Neural progenitor cell (in vitro differentiated cells): Measurements from ENCODE around the gene BRAT1. TPM values are rescaled to one million over a fixed set of nuclear protein-coding genes. Genes with fewer than 3 reads are reported as not detected.

Experiments
- DNase-seq: peaks from one replicate; pipeline ENCODE4 v3.0.0-alpha.2; 2016; ENCODE audit warnings: low spot score
- H2AFZ ChIP-seq: fragments of 200-600 bp; sonication (generic); replicated peaks from 2 replicates; pipeline ENCODE4 v1.6.1; 2016; ENCODE audit warnings: antibody characterized with exemption
- H3F3A ChIP-seq: fragments of 200-600 bp; sonication (generic); 2 replicates; pipeline ENCODE4 v1.6.1; 2016; ENCODE audit warnings: antibody characterized with exemption, low read depth
- H3K27ac ChIP-seq: fragments of 200-600 bp; sonication (generic); 2 replicates; pipeline ENCODE4 v1.5.1; 2016; ENCODE audit warnings: mild to moderate bottlenecking
- H3K27me3 ChIP-seq: fragments of 200-600 bp; sonication (generic); 2 replicates; pipeline ENCODE4 v1.6.1; 2016; ENCODE audit warnings: mild to moderate bottlenecking, moderate library complexity
- H3K36me3 ChIP-seq: fragments of 200-600 bp; sonication (generic); 2 replicates; pipeline ENCODE4 v1.5.1; 2016
- H3K4me1 ChIP-seq: fragments of 200-600 bp; sonication (generic); 2 replicates; pipeline ENCODE4 v1.6.1; 2016; ENCODE audit warnings: mixed run types
- H3K4me2 ChIP-seq: fragments of 200-600 bp; sonication (generic); 2 replicates; pipeline ENCODE4 v1.6.1; 2016
- H3K4me3 ChIP-seq: fragments of 200-600 bp; sonication (generic); 2 replicates; pipeline ENCODE4 v1.5.1; 2016
- H3K79me2 ChIP-seq: fragments of 200-600 bp; sonication (generic); 2 replicates; pipeline ENCODE4 v1.6.1; 2016; ENCODE audit warnings: low read depth
- H3K9ac ChIP-seq: fragments of 200-600 bp; sonication (generic); 2 replicates; pipeline ENCODE4 v1.6.1; 2016
- H3K9me3 ChIP-seq: fragments of 200-600 bp; sonication (generic); 2 replicates; pipeline ENCODE4 v1.5.1; 2016; ENCODE audit warnings: low read depth
- H4K20me1 ChIP-seq: fragments of 200-600 bp; sonication (generic); 2 replicates; pipeline ENCODE4 v1.6.1; 2016; ENCODE audit warnings: low read depth
- H3K27ac Mint-ChIP-seq: 3 replicates; pipeline ENCODE4 v1.8.0; 2021; ENCODE audit warnings: mixed read lengths
- H3K27me3 Mint-ChIP-seq: 2 replicates; pipeline ENCODE4 v1.8.0; 2022; ENCODE audit warnings: low read depth, mild to moderate bottlenecking, inconsistent platforms, moderate library complexity, mixed read lengths; ENCODE audit not compliant: insufficient read depth
- H3K36me3 Mint-ChIP-seq: 3 replicates; pipeline ENCODE4 v1.8.0; 2021; ENCODE audit warnings: mixed read lengths
- H3K4me1 Mint-ChIP-seq: 3 replicates; pipeline ENCODE4 v1.8.0; 2021; ENCODE audit warnings: mixed read lengths
- H3K4me3 Mint-ChIP-seq: 3 replicates; pipeline ENCODE4 v1.8.0; 2021; ENCODE audit warnings: mild to moderate bottlenecking, moderate library complexity, mixed read lengths
- H3K9me3 Mint-ChIP-seq: 3 replicates; pipeline ENCODE4 v1.8.0; 2020; ENCODE audit warnings: mixed read lengths
- CTCF ChIP-seq: fragments of 200-600 bp; sonication (generic); IDR thresholded peaks from 2 replicates; pipeline ENCODE4 v1.5.1; 2017; ENCODE audit warnings: antibody characterized with exemption, mild to moderate bottlenecking
- EZH2 ChIP-seq: fragments of 200-600 bp; sonication (generic); IDR thresholded peaks from 2 replicates; pipeline ENCODE4 v1.6.1; 2017; ENCODE audit warnings: antibody characterized with exemption, mild to moderate bottlenecking, moderate library complexity
- EZH2phosphoT487 ChIP-seq: fragments of 200-600 bp; sonication (generic); IDR thresholded peaks from 2 replicates; pipeline ENCODE4 v1.6.1; 2017; ENCODE audit warnings: antibody characterized with exemption
- total RNA-seq: library from RNA; depleted of rRNA; stranded (reverse); fragments of >200 nt; gene quantifications from 2 replicates; pipeline ENCODE4 v1.2.3, GENCODE V29; 2015; ENCODE audit warnings: low replicate concordance

Gene BRAT1
- total RNA-seq, 1 donor from 2014 or later = 9.3 TPM

- Histone ChIP-seq H3K79me2 (no peaks in the 10 kb centered on the region), H3K4me2 (peak overlapping the region; percentile 38), H3K9me3 (no peaks in the 10 kb centered on the region), H3F3A (peaks cover 7% of the 10 kb centered on the region), H2AFZ (no peak overlapping the region), H3K27ac (no peak overlapping the region), H3K9ac (no peak overlapping the region), H3K4me3 (no peak overlapping the region), H4K20me1 (peaks cover 6% of the 10 kb centered on the region), H3K27me3 (no peaks in the 10 kb centered on the region), H3K4me1 (peaks cover 9% of the 10 kb centered on the region), H3K36me3 (no peaks in the 10 kb centered on the region)
- H3K27ac Mint-ChIP-seq = peak overlapping the region; percentile 60
- H3K36me3 Mint-ChIP-seq = peaks cover 21% of the 10 kb centered on the region
- H3K4me3 Mint-ChIP-seq = no peak overlapping the region
- no peak for DNase-seq
- TF ChIP-seq EZH2phosphoT487 (no peak), CTCF (no peak), EZH2 (no peak)
- H3K4me1 Mint-ChIP-seq = peaks cover 15% of the 10 kb centered on the region
- no peaks in the 10 kb centered on the region for H3K27me3 Mint-ChIP-seq
- no peaks in the 10 kb centered on the region for H3K9me3 Mint-ChIP-seq
Observed at GRCh38 chr7:2575046-2575732, 19.9 kb upstream of the BRAT1 start.

- no peaks in the 10 kb centered on the region for H3K36me3 ChIP-seq
- no peaks in the 10 kb centered on the region for H3K79me2 ChIP-seq
- peaks cover 19% of the 10 kb centered on the region for H3F3A ChIP-seq
- H2AFZ ChIP-seq = no peak overlapping the region
- H3K27me3 ChIP-seq = no peaks in the 10 kb centered on the region
- H3K4me2 ChIP-seq = no peak overlapping the region
- Mint-ChIP-seq H3K27ac (no peak overlapping the region), H3K36me3 (peaks cover 21% of the 10 kb centered on the region), H3K4me3 (no peak overlapping the region), H3K9me3 (no peaks in the 10 kb centered on the region), H3K4me1 (peaks cover 27% of the 10 kb centered on the region), H3K27me3 (no peaks in the 10 kb centered on the region)
- no peak for TF ChIP-seq EZH2
- TF ChIP-seq CTCF = no peak
- no peak for TF ChIP-seq EZH2phosphoT487
- H3K27ac ChIP-seq = no peak overlapping the region
- H3K9ac ChIP-seq = no peak overlapping the region
- H3K9me3 ChIP-seq = no peaks in the 10 kb centered on the region
- DNase-seq = no peak
- H3K4me3 ChIP-seq = no peak overlapping the region
- peaks cover 23% of the 10 kb centered on the region for H3K4me1 ChIP-seq
- H4K20me1 ChIP-seq = peaks cover 6% of the 10 kb centered on the region
Observed at GRCh38 chr7:2573761-2574160, 18.4 kb upstream of the BRAT1 start.

GRCh38 chr7:2572101-2572842 lies 16.9 kb upstream of the BRAT1 start:
- Histone ChIP-seq H3F3A (peaks cover 23% of the 10 kb centered on the region), H3K4me3 (no peak overlapping the region)
- H3K27ac Mint-ChIP-seq = no peak overlapping the region

More at GRCh38 chr7:2572101-2572842, 16.9 kb upstream of the BRAT1 start:
- Histone ChIP-seq H4K20me1 (peaks cover 6% of the 10 kb centered on the region), H3K4me1 (peaks cover 31% of the 10 kb centered on the region), H3K9ac (no peak overlapping the region), H2AFZ (no peak overlapping the region), H3K27ac (no peak overlapping the region), H3K27me3 (no peaks in the 10 kb centered on the region), H3K9me3 (no peaks in the 10 kb centered on the region), H3K36me3 (no peaks in the 10 kb centered on the region), H3K79me2 (no peaks in the 10 kb centered on the region), H3K4me2 (no peak overlapping the region)
- no peak for DNase-seq
- Mint-ChIP-seq H3K4me3 (no peak overlapping the region), H3K27me3 (no peaks in the 10 kb centered on the region), H3K4me1 (peaks cover 40% of the 10 kb centered on the region), H3K36me3 (peaks cover 19% of the 10 kb centered on the region), H3K9me3 (no peaks in the 10 kb centered on the region)
- TF ChIP-seq EZH2 (no peak), EZH2phosphoT487 (no peak), CTCF (no peak)
